HepG2 (cell line): ENCODE data around the gene LENEP. TPM values are rescaled to one million over a fixed set of nuclear protein-coding genes. Genes with fewer than 3 reads are reported as not detected.
A peak's percentile ranks its signal among the peaks of the same experiment; 100 is the strongest.

Source experiments
- BORCS8-MEF2B ChIP-seq: sonication (generic); formaldehyde crosslinking; IDR thresholded peaks from 2 replicates; pipeline ENCODE4 v1.8.0; 2022; ENCODE audit warnings: mild to moderate bottlenecking, missing genetic modification reagents
- ELF3 ChIP-seq: IDR thresholded peaks from 2 replicates; pipeline ENCODE4 v1.6.1; 2016; ENCODE audit warnings: missing genetic modification reagents, missing compliant biosample characterization
- GPBP1L1 ChIP-seq: sonication (generic); formaldehyde crosslinking; IDR thresholded peaks from 2 replicates; pipeline ENCODE4 v1.5.0; 2020; ENCODE audit warnings: mild to moderate bottlenecking, missing genetic modification reagents
- HIVEP1 ChIP-seq: sonication (generic); formaldehyde crosslinking; IDR thresholded peaks from 2 replicates; pipeline ENCODE4 v1.4.0; 2020; ENCODE audit warnings: mild to moderate bottlenecking, missing genetic modification reagents
- HNRNPUL1 ChIP-seq: fragments of 200-400 bp; formaldehyde crosslinking; IDR thresholded peaks from 2 replicates; pipeline ENCODE4 v1.6.1; 2017; ENCODE audit warnings: low read depth, mild to moderate bottlenecking, low read length, moderate library complexity
- MEIS2 ChIP-seq: sonication (generic); formaldehyde crosslinking; IDR thresholded peaks from 2 replicates; pipeline ENCODE4 v1.9.0; 2021; ENCODE audit warnings: mild to moderate bottlenecking, missing genetic modification reagents
- MIXL1 ChIP-seq: IDR thresholded peaks from 2 replicates; pipeline ENCODE4 v1.6.1; 2016
- NFIB ChIP-seq: sonication (generic); formaldehyde crosslinking; IDR thresholded peaks from 2 replicates; pipeline ENCODE4 v1.9.0; 2021; ENCODE audit warnings: missing genetic modification reagents, mild to moderate bottlenecking, borderline replicate concordance
- ONECUT2 ChIP-seq: sonication (generic); formaldehyde crosslinking; IDR thresholded peaks from 2 replicates; pipeline ENCODE4 v1.4.0; 2020; ENCODE audit warnings: missing genetic modification reagents
- PITX1 ChIP-seq: sonication (generic); formaldehyde crosslinking; IDR thresholded peaks from 2 replicates; pipeline ENCODE4 v1.5.1; 2020; ENCODE audit warnings: mild to moderate bottlenecking, missing genetic modification reagents
- PPARG ChIP-seq: conservative IDR thresholded peaks from 2 replicates; pipeline ENCODE4 v1.6.1; 2016; ENCODE audit warnings: missing biosample characterization, missing genetic modification reagents
- RORA ChIP-seq: sonication (generic); formaldehyde crosslinking; IDR thresholded peaks from 2 replicates; pipeline ENCODE4 v1.5.0; 2020; ENCODE audit warnings: mild to moderate bottlenecking, missing genetic modification reagents, moderate library complexity
- SNAI1 ChIP-seq: sonication (generic); formaldehyde crosslinking; IDR thresholded peaks from 2 replicates; pipeline ENCODE4 v1.5.0; 2020; ENCODE audit warnings: mild to moderate bottlenecking, missing genetic modification reagents, borderline replicate concordance
- TEAD2 ChIP-seq: sonication (generic); formaldehyde crosslinking; IDR thresholded peaks from 2 replicates; pipeline ENCODE4 v1.9.0; 2021; ENCODE audit warnings: missing genetic modification reagents
- ZBTB26 ChIP-seq: IDR thresholded peaks from 2 replicates; pipeline ENCODE4 v1.6.1; 2016; ENCODE audit warnings: missing compliant biosample characterization, missing genetic modification reagents, borderline replicate concordance
- ZEB1 ChIP-seq: IDR thresholded peaks from 2 replicates; pipeline ENCODE4 v1.6.1; 2012; ENCODE audit warnings: mild to moderate bottlenecking, low read depth, inconsistent platforms; ENCODE audit not compliant: insufficient replicate concordance
- ZFYVE20 ChIP-seq: sonication (generic); formaldehyde crosslinking; IDR thresholded peaks from 2 replicates; pipeline ENCODE4 v1.8.0; 2023; ENCODE audit warnings: low read depth, mild to moderate bottlenecking, moderate library complexity, missing genetic modification reagents, borderline replicate concordance
- ZNF232 ChIP-seq: sonication (generic); formaldehyde crosslinking; IDR thresholded peaks from 2 replicates; pipeline ENCODE4 v1.4.0; 2020; ENCODE audit warnings: missing genetic modification reagents, borderline replicate concordance
- ZNF44 ChIP-seq: sonication (generic); formaldehyde crosslinking; IDR thresholded peaks from 2 replicates; pipeline ENCODE4 v1.5.1; 2020; ENCODE audit warnings: mild to moderate bottlenecking, missing genetic modification reagents
- ZNF589 ChIP-seq: sonication (generic); formaldehyde crosslinking; conservative IDR thresholded peaks from 2 replicates; pipeline ENCODE4 v1.8.0; 2022; ENCODE audit warnings: mild to moderate bottlenecking, moderate library complexity, missing genetic modification reagents
- ZNF740 ChIP-seq: sonication (generic); formaldehyde crosslinking; IDR thresholded peaks from 2 replicates; pipeline ENCODE4 v1.4.0; 2020; ENCODE audit warnings: missing genetic modification reagents
- polyA plus RNA-seq, 8 experiments: library from polyadenylated mRNA; depleted of rRNA in 3 of 8; stranded (reverse) in 7 of 8; unstranded in 1 of 8; fragments of >200 nt; fragmentation: Illumina TruSeq in 4 of 8; extraction: Trizol in 4 of 8; gene quantifications; 2 replicates each; pipeline versions ENCODE4 v1.2.1 to v1.2.3, GENCODE V29; 2011 to 2016; ENCODE audit warnings: low read depth in 4 of 8, missing spikeins in 1 of 8, mixed read lengths in 1 of 8; ENCODE audit not compliant: insufficient read depth in 1 of 8
- total RNA-seq, 5 experiments: library from RNA; depleted of rRNA; stranded (reverse); fragments of >200 nt; fragmentation: Illumina TruSeq; extraction: Trizol; gene quantifications; 2 replicates each; pipeline ENCODE4 v1.2.3, GENCODE V29; 2016; ENCODE audit warnings: low read depth in 1 of 5

Gene LENEP
- total and polyA plus RNA-seq, 2 of the 13 experiments (the other 11 are each of a cell fraction or from before 2014, with no cell fraction given): 0.29 TPM; not detected in 1

GRCh38 chr1:154944401-154945159 is 48.8 kb upstream of the LENEP start (continued):
- TF ChIP-seq SNAI1 (CRISPR knock-in tag) (no peak), ZBTB26 (CRISPR knock-in tag) (no peak), BORCS8-MEF2B (CRISPR knock-in tag) (peak; percentile 70; the same call in 1 of the 2 replicates), ZNF232 (CRISPR knock-in tag) (0 out of 2 replicates have a peak, but pooled peaks have one; percentile 9), HNRNPUL1 (no peak), ZNF589 (CRISPR knock-in tag) (no peak), ELF3 (CRISPR knock-in tag) (peak; percentile 44; the same call in 1 of the 2 replicates), ZFYVE20 (CRISPR knock-in tag) (no peak), RORA (CRISPR knock-in tag) (no peak), ZEB1 (no peak), ONECUT2 (CRISPR knock-in tag) (no peak), MEIS2 (CRISPR knock-in tag) (0 out of 2 replicates have a peak, but pooled peaks have one; percentile 83), NFIB (CRISPR knock-in tag) (no peak), MIXL1 (CRISPR knock-in tag) (peak; percentile 36; the same call in 1 of the 2 replicates), HIVEP1 (CRISPR knock-in tag) (no peak), TEAD2 (CRISPR knock-in tag) (no peak), ZNF740 (CRISPR knock-in tag) (no peak), ZNF44 (no peak; the same call in 1 of the 2 replicates), PPARG (peak; percentile 84), GPBP1L1 (CRISPR knock-in tag) (no peak), PITX1 (CRISPR knock-in tag) (peak; percentile 60; the same call in 1 of the 2 replicates)
